ENCODE measurements around the gene C8B.

DNA sequence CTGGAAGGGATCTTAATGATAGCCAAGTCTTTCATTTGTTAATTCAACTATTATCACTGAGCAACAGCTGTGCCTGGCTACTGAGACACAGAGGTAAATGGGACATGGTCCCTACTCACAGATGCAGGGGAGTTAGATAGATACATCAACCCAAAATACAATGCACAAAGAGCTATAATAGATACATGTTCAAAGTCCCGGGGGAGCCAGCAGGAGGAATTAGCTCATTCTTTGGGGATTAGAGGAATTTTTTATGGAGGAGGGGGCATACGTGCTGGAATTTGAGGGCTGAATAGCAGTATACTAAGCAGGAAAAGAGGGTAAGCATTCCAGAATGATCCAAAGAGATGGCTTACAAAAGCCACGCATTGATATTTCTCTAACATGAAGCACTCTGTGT is 34.6 kb downstream of the C8B start:
- TF ChIP-seq, protein P1, sequence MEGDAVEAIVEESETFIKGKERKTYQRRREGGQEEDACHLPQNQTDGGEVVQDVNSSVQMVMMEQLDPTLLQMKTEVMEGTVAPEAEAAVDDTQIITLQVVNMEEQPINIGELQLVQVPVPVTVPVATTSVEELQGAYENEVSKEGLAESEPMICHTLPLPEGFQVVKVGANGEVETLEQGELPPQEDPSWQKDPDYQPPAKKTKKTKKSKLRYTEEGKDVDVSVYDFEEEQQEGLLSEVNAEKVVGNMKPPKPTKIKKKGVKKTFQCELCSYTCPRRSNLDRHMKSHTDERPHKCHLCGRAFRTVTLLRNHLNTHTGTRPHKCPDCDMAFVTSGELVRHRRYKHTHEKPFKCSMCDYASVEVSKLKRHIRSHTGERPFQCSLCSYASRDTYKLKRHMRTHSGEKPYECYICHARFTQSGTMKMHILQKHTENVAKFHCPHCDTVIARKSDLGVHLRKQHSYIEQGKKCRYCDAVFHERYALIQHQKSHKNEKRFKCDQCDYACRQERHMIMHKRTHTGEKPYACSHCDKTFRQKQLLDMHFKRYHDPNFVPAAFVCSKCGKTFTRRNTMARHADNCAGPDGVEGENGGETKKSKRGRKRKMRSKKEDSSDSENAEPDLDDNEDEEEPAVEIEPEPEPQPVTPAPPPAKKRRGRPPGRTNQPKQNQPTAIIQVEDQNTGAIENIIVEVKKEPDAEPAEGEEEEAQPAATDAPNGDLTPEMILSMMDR (IDR thresholded peaks at IDR 0.05; ENCODE audit: poor library complexity, severe bottlenecking): no peak
- TF ChIP-seq EZH2 (IDR thresholded peaks at IDR 0.05; ENCODE audit: borderline replicate concordance, insufficient read depth, low read length, poor library complexity, severe bottlenecking) (no peak), EP300 (conservative IDR thresholded peaks at IDR 0.05; ENCODE audit: poor library complexity, severe bottlenecking) (no peak), RAD21 (conservative IDR thresholded peaks at IDR 0.05) (no peak)
- TF ChIP-seq, protein P2, sequence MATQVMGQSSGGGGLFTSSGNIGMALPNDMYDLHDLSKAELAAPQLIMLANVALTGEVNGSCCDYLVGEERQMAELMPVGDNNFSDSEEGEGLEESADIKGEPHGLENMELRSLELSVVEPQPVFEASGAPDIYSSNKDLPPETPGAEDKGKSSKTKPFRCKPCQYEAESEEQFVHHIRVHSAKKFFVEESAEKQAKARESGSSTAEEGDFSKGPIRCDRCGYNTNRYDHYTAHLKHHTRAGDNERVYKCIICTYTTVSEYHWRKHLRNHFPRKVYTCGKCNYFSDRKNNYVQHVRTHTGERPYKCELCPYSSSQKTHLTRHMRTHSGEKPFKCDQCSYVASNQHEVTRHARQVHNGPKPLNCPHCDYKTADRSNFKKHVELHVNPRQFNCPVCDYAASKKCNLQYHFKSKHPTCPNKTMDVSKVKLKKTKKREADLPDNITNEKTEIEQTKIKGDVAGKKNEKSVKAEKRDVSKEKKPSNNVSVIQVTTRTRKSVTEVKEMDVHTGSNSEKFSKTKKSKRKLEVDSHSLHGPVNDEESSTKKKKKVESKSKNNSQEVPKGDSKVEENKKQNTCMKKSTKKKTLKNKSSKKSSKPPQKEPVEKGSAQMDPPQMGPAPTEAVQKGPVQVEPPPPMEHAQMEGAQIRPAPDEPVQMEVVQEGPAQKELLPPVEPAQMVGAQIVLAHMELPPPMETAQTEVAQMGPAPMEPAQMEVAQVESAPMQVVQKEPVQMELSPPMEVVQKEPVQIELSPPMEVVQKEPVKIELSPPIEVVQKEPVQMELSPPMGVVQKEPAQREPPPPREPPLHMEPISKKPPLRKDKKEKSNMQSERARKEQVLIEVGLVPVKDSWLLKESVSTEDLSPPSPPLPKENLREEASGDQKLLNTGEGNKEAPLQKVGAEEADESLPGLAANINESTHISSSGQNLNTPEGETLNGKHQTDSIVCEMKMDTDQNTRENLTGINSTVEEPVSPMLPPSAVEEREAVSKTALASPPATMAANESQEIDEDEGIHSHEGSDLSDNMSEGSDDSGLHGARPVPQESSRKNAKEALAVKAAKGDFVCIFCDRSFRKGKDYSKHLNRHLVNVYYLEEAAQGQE (IDR thresholded peaks at IDR 0.05; ENCODE audit: borderline replicate concordance): no peak
